ENCODE data around the gene TGM4.

The TGM4 gene

DNA sequence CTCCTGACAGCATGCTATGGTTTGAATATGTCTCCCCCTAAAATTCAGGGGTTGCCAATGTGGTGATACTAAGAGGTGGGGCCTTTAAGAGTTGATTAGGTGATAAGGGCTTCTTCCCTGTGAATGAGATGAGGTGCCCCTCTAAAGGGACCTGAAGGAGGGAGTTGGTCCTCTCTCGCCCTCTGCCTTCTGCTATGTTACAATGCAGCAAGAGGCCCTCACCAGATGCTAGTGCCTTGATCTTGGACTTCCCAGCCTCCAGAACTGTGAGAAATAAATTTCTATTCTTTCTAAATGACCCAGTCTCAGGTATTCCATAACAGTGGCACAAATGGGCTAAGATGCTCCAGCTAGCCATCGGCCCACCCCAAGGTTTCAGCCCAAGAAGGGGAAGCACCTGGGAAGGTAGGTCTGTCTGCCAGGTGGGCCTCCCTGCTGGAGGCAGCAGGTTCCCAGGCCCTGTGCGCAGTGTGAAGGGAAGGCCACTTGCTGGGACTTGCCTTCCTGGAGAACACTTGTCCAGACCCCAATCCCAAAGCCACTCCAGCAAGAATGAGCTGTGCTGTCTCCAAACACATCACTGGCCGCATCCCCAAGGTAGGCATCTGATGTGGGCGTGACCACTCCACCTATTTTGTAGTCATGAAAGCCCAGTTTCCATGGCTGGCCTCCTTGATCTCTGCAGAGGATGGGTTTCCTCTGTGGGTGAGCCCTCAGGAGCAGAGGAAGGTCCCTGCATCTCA lies 9.0 kb downstream of the TGM4 start:
- DNase-seq, result no peak

DNA sequence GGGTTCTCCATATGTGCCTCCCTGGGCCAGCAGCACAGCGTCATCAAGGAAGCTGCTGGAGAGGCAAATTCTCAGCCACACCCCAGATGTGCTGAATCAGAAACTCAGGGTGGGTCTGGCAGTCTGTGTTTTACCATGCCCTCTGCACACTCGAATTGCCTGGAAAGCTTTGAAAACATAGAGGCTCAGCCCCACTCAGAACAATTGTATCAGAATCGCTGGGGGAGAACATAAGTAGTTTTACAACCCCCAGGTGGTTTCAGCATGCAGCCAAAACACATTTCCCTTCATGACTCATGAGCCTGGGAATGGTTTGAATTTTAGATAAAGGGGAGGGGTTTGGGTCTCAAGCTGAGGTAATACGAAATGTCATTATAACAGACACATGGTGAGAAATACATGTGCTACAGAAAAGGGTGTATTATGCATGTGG lies 9.6 kb downstream of the TGM4 start:
- peak; percentile 38 for DNase-seq

- peak; percentile 81 for DNase-seq
Observed at GRCh38 chr3:44885618-44886017, 11.2 kb downstream of the TGM4 start.

GRCh38 chr3:44886561-44886960 lies 12.2 kb downstream of the TGM4 start:
- DNase-seq, result no peak

- DNase-seq, result no peak
Observed at GRCh38 chr3:44887101-44887500, 12.7 kb downstream of the TGM4 start.

DNA sequence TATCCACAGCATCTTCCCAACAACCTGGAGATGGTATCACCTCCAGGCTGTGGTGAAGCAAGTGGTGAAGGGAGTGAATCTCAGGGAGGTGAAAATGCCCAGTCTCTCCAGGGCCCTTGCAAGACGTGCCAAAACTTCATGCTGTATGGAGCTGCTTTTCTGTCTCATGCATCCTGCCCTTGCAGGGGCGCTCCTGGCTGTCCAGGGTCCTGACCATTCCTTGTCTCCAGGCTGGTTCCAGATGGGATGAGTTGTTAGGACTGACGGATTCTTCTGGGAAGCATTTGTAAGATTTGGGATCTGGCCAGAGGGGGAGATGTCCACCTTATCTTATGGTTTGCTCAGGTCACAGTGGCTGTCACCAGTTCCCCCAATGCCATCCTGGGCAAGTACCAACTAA lies 15.8 kb downstream of the TGM4 start:
- no peak for DNase-seq

- DNase-seq, result no peak
Observed at GRCh38 chr3:44890852-44891251, 16.4 kb downstream of the TGM4 start.

DNA sequence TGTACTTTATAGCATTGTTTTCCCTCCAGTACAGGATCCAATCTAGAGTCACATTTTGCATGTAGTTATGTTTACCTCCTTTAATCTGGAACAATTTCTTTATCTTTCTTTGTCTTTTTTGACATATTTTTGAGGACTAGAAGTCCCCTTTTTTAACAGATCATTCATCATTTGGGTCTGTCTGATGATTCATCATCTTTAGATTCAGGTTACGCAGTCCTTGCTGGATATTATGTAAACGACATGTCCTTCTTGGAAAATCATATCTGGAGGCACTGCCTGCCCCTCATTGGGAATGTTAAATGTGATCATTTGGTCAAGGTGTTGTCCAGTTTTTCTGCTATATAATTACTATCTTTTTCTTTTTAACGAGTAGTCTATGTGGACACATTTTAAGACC lies 18.3 kb downstream of the TGM4 start:
- DNase-seq, result no peak

GRCh38 chr3:44893097-44893496 lies 18.7 kb downstream of the TGM4 start:
- DNase-seq, result no peak

- DNase-seq, result no peak
Observed at GRCh38 chr3:44894485-44894884, 20.1 kb downstream of the TGM4 start.

DNA sequence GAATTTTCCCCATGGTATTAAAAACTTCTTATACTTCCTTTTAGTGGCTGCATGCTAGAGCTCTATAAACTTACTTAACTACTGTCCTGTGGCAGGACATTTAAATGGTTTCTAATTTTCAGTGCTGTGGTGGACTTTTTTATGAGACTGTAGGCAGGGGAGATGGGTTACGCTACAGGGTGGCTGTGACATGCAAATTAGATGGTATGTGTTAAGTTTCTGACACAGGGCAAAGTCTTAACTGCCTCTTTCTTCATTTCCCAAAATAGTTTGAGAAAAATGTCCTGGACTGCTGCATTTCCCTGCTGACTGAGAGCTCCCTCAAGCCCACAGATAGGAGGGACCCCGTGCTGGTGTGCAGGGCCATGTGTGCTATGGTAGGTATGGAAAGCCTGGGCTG lies 22.0 kb downstream of the TGM4 start:
- no peak for DNase-seq

GRCh38 chr3:44899683-44900367 lies 25.4 kb downstream of the TGM4 start:
- no peak for DNase-seq

DNA sequence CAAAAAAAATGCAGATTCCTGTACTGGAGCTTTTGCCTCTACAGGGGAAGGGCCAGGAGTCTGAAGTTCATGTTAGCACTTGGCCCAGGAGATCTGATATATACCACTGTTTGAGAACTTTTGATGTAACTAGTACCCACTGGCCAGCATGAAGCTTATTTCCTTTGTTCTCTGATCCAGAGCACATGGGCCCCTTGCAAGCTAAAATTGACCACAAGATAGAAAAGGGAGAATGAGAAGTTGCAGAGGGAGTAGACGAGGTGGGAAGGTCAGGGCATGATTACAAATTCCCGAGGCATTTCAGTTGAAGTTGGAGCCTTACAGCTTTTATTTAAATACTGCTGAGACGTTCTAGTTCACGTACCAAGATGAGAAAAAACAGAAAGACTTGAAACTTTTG lies 28.2 kb downstream of the TGM4 start:
- no peak for DNase-seq

GRCh38 chr3:44903314-44903713 lies 28.9 kb downstream of the TGM4 start:
- no peak for DNase-seq

DNA sequence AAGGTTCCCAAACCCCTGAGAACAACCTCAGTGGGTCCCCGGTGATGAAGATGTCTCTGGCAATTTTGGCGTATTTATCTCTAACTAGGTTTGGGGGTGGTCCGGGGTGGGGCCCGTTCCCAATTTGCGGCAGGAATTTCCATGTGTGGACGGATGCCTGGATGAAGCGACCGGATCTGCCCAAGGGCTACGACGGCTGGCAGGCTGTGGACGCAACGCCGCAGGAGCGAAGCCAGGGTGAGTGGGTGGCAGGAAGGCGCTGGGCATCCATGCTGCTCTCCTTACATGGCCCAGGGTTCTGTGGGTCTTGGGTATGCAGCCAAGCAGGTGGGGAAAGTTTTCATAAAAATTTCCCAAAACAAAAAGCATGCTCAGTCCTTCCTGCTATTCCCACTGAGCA lies 29.3 kb downstream of the TGM4 start:
- no peak for DNase-seq

GRCh38 chr3:44905446-44906157 lies 31.2 kb downstream of the TGM4 start:
- DNase-seq, result no peak

DNA sequence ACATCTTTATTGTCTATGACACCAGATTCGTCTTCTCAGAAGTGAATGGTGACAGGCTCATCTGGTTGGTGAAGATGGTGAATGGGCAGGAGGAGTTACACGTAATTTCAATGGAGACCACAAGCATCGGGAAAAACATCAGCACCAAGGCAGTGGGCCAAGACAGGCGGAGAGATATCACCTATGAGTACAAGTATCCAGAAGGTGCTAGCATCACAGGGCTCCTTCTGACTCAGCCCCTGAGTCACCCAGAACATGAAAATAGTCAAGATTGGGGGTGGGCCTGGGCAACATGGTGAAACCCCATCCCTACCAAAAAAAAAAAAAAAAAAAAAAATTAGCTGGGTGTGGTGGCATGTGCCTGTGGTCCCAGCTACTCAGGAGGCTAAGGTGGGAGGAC lies 32.6 kb downstream of the TGM4 start:
- DNase-seq, result no peak

GRCh38 chr3:44907612-44908011 lies 33.2 kb downstream of the TGM4 start:
- DNase-seq, result no peak

GRCh38 chr3:44909063-44909462 lies 34.7 kb downstream of the TGM4 start:
- DNase-seq, result no peak

DNA sequence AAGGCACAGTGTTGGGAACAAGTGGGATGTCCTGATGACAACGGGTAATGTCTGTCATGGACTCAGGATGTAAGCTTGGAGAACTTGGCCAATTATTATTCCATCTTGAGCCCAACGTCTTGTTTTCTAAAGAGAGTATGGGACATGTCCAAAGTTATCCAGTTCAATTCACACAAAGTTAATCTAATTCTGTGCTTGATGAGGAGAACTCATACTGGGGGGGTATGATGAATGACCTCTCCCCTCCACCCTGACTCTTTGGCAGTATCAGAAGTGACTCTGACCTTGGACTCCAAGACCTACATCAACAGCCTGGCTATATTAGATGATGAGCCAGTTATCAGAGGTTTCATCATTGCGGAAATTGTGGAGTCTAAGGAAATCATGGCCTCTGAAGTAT lies 36.3 kb downstream of the TGM4 start:
- DNase-seq, result no peak

DNA sequence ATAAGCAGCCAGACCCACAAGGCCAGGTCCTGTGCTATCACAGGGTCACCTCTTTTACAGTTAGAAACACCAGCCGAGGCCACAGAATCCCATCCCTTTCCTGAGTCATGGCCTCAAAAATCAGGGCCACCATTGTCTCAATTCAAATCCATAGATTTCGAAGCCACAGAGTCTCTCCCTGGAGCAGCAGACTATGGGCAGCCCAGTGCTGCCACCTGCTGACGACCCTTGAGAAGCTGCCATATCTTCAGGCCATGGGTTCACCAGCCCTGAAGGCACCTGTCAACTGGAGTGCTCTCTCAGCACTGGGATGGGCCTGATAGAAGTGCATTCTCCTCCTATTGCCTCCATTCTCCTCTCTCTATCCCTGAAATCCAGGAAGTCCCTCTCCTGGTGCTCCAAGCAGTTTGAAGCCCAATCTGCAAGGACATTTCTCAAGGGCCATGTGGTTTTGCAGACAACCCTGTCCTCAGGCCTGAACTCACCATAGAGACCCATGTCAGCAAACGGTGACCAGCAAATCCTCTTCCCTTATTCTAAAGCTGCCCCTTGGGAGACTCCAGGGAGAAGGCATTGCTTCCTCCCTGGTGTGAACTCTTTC lies 39.6 kb downstream of the TGM4 start:
- DNase-seq, result peak; percentile 79

- DNase-seq, result peak; percentile 75
Observed at GRCh38 chr3:44914936-44915335, 40.5 kb downstream of the TGM4 start.

DNA sequence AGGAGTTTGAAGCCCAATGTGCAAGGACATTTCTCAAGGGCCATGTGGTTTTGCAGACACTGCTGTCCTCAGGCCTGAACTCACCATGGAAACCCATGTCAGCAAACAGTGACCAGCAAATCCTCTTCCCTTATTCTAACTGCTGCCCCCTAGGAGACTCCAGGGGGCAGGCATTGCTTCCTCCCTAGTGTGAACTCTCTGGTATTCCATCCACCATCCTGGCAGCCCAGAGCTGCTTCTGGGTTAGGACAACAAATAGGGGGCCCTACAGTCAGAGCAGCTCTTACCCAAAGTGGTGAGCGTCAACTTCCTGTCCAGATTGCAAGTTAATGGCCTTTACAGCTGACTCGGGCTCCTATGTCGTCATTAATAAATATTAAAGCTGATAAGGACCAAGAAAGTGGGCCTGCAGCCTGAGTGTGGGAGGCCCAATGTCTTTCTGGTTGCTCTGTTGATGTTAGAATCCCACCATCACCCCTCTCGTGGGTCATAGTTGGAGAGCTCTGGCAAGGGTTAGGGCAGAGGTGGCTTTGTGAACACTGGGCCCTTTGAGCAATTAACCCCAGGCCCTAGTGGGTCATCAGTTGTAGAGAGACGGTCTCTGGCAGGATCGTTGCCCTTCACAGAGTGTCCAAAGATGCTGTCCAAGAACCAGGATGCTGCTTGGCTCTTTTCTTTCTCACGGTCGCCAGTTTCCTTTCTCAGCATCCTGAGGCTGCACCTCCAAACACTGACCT lies 41.5 kb downstream of the TGM4 start:
- peak; percentile 38 for DNase-seq
